ENCODE data around the gene C19orf47.
A peak's percentile ranks its signal among the peaks of the same experiment; 100 is the strongest.

Gene C19orf47

GRCh38 chr19:40286971-40287421 lies 61.2 kb downstream of the C19orf47 start:
- ATAC-seq (ENCODE audit: low read depth) (no peak), DNase-seq (ENCODE audit: low spot score) (no peak)
- no peak for TF ChIP-seq CTCF (IDR thresholded peaks at IDR 0.05; ENCODE audit: poor library complexity, severe bottlenecking)
- peaks cover 4% of the 10 kb centered on the region for H3K4me1 ChIP-seq (ENCODE audit: insufficient read depth, poor library complexity, severe bottlenecking)
- no peak overlapping the region for H3K27ac ChIP-seq (ENCODE audit: poor library complexity, severe bottlenecking)
- H3K27me3 ChIP-seq (ENCODE audit: insufficient read depth, poor library complexity, severe bottlenecking): no peaks in the 10 kb centered on the region
- H3K9me3 ChIP-seq (ENCODE audit: severe bottlenecking): no peaks in the 10 kb centered on the region
- peaks cover 1% of the 10 kb centered on the region; the same call in 1 of the 2 replicates for H3K36me3 ChIP-seq (ENCODE audit: low read depth)
- no peak overlapping the region for H3K4me3 ChIP-seq (ENCODE audit: severe bottlenecking)

- TF ChIP-seq CTCF (IDR thresholded peaks at IDR 0.05; ENCODE audit: poor library complexity, severe bottlenecking): no peak
- Histone ChIP-seq H3K9me3 (ENCODE audit: severe bottlenecking) (no peaks in the 10 kb centered on the region), H3K4me1 (ENCODE audit: insufficient read depth, poor library complexity, severe bottlenecking) (peaks cover 4% of the 10 kb centered on the region), H3K36me3 (ENCODE audit: low read depth) (peaks cover 4% of the 10 kb centered on the region; the same call in 1 of the 2 replicates), H3K27ac (ENCODE audit: poor library complexity, severe bottlenecking) (peak overlapping the region; percentile 64), H3K4me3 (ENCODE audit: severe bottlenecking) (no peak overlapping the region), H3K27me3 (ENCODE audit: insufficient read depth, poor library complexity, severe bottlenecking) (no peaks in the 10 kb centered on the region)
- ATAC-seq (ENCODE audit: low read depth): no peak
- DNase-seq (ENCODE audit: low spot score): no peak
Observed at GRCh38 chr19:40286235-40286970, 61.8 kb downstream of the C19orf47 start.

GRCh38 chr19:40285353-40286234 lies 62.6 kb downstream of the C19orf47 start:
- peak; percentile 97 for DNase-seq (ENCODE audit: low spot score)
- Histone ChIP-seq H3K27me3 (ENCODE audit: insufficient read depth, poor library complexity, severe bottlenecking) (no peaks in the 10 kb centered on the region), H3K27ac (ENCODE audit: poor library complexity, severe bottlenecking) (peak overlapping the region; percentile 64), H3K4me1 (ENCODE audit: insufficient read depth, poor library complexity, severe bottlenecking) (peaks cover 4% of the 10 kb centered on the region), H3K9me3 (ENCODE audit: severe bottlenecking) (no peaks in the 10 kb centered on the region), H3K36me3 (ENCODE audit: low read depth) (peaks cover 4% of the 10 kb centered on the region; the same call in 1 of the 2 replicates), H3K4me3 (ENCODE audit: severe bottlenecking) (peak overlapping the region; percentile 88)
- TF ChIP-seq CTCF (IDR thresholded peaks at IDR 0.05; ENCODE audit: poor library complexity, severe bottlenecking): no peak
- ATAC-seq (ENCODE audit: low read depth): peak; percentile 94

GRCh38 chr19:40284501-40285352 lies 63.5 kb downstream of the C19orf47 start, which contains the start of gene AKT2:
AKT2 (minus strand) TSS chr19:40285345; CDS start chr19:40265267, 20,078 bp downstream.
- Histone ChIP-seq H3K36me3 (ENCODE audit: low read depth) (peaks cover 4% of the 10 kb centered on the region; the same call in 1 of the 2 replicates), H3K9me3 (ENCODE audit: severe bottlenecking) (no peaks in the 10 kb centered on the region), H3K27me3 (ENCODE audit: insufficient read depth, poor library complexity, severe bottlenecking) (no peaks in the 10 kb centered on the region), H3K4me1 (ENCODE audit: insufficient read depth, poor library complexity, severe bottlenecking) (peaks cover 4% of the 10 kb centered on the region), H3K27ac (ENCODE audit: poor library complexity, severe bottlenecking) (peak within 1 kb of the TSS; percentile 64), H3K4me3 (ENCODE audit: severe bottlenecking) (peak within 1 kb of the TSS; percentile 88)
- no peak for TF ChIP-seq CTCF (IDR thresholded peaks at IDR 0.05; ENCODE audit: poor library complexity, severe bottlenecking)
- DNase-seq (ENCODE audit: low spot score): peak; percentile 68
- peak; percentile 33 for ATAC-seq (ENCODE audit: low read depth)
